Bronchial epithelial cell (primary cell): ENCODE data around the gene TNPO3. TPM values are rescaled to one million over a fixed set of nuclear protein-coding genes. Genes with fewer than 3 reads are reported as not detected.

Source experiments
- DNase-seq: peaks from one replicate; pipeline ENCODE4 v3.0.0-alpha.2; 2010; ENCODE audit warnings: low read depth
- FAIRE-seq: peaks from 2 replicates; lab custom pipeline; 2011; peaks lifted over from hg19 to GRCh38; lab: Jason Lieb, UNC
- H3K27me3 ChIP-seq: 2 replicates; pipeline ENCODE4 v1.5.1; 2011; ENCODE audit warnings: low read length; ENCODE audit not compliant: control insufficient read depth, insufficient read depth
- H3K36me3 ChIP-seq: 2 replicates; pipeline ENCODE4 v1.5.1; 2011; ENCODE audit warnings: low read length; ENCODE audit not compliant: control insufficient read depth, insufficient read depth
- H3K4me3 ChIP-seq: 2 replicates; pipeline ENCODE4 v1.5.1; 2011; ENCODE audit warnings: mild to moderate bottlenecking, low read depth, low read length, control low read depth
- CTCF ChIP-seq: IDR thresholded peaks from 2 replicates; pipeline ENCODE4 v1.5.1; 2011; ENCODE audit warnings: mild to moderate bottlenecking, moderate library complexity, low read length, control low read depth, inconsistent platforms; ENCODE audit not compliant: insufficient read depth, severe bottlenecking
- total RNA-seq: library from RNA; depleted of rRNA; stranded (reverse); fragments of >200 nt; gene quantifications from 2 replicates; pipeline ENCODE4 v1.2.1, GENCODE V29; 2014

The TNPO3 gene
- total RNA-seq, 1 donor from 2014 or later, result 62.9 TPM

GRCh38 chr7:129095258-129095657 is 40.3 kb upstream of the TNPO3 start:
- TF ChIP-seq CTCF, result no peak
- FAIRE-seq (no peak), DNase-seq (no peak)
- Histone ChIP-seq H3K36me3 (no peaks in the 10 kb centered on the region), H3K4me3 (no peak overlapping the region), H3K27me3 (no peaks in the 10 kb centered on the region)

- FAIRE-seq, result no peak
- Histone ChIP-seq H3K27me3 (peaks cover 3% of the 10 kb centered on the region), H3K36me3 (no peaks in the 10 kb centered on the region), H3K4me3 (no peak overlapping the region)
- no peak for TF ChIP-seq CTCF
- no peak for DNase-seq
Measured at GRCh38 chr7:129094501-129094900, 39.6 kb upstream of the TNPO3 start.

DNA sequence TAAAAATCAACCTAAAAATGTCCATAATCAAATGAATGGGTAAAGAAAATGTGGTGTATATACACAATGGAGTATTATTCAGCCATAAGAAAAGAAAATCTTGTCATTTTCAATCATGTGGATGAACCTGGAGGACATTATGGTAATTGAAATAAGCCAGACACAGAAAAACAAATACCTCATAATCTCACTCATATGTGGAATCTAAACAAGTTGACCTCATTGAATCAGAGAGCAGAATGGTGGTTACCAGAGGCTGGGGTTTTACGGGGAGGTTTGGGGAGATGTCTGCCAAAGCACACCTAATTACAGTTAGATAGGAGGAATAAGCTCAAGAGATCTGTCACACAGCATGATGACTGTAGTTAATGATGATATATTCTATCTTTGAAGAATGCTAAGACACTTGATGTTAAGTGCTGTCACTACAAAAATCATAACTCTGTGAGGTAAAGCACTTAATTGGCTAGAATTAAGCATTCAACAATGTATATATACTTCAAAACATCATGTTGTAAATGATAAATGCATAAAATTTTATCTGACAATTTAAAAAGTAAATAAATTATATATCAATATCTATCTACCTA is 39.1 kb upstream of the TNPO3 start:
- H3K36me3 ChIP-seq, result no peaks in the 10 kb centered on the region
- DNase-seq, result no peak
- no peak for TF ChIP-seq CTCF
- no peak for FAIRE-seq
- H3K27me3 ChIP-seq, result peaks cover 3% of the 10 kb centered on the region
- H3K4me3 ChIP-seq, result no peak overlapping the region

GRCh38 chr7:129091484-129092002 is 36.6 kb upstream of the TNPO3 start:
- Histone ChIP-seq H3K4me3 (no peak overlapping the region), H3K27me3 (peaks cover 3% of the 10 kb centered on the region), H3K36me3 (no peaks in the 10 kb centered on the region)
- TF ChIP-seq CTCF, result peak; percentile 99
- DNase-seq (peak; percentile 60), FAIRE-seq (no peak)

- peaks cover 3% of the 10 kb centered on the region for H3K27me3 ChIP-seq
- DNase-seq (no peak), FAIRE-seq (no peak)
- H3K36me3 ChIP-seq, result no peaks in the 10 kb centered on the region
- H3K4me3 ChIP-seq, result no peak overlapping the region
- no peak for TF ChIP-seq CTCF
Measured at GRCh38 chr7:129090300-129090907, 35.5 kb upstream of the TNPO3 start.
